OCI-LY7 (cell line): ENCODE data around the gene PHF5A.

Experiments used
- EZH2phosphoT487 ChIP-seq: fragments of 200-600 bp; sonication (generic); IDR thresholded peaks from 2 replicates; pipeline ENCODE4 v1.6.1; 2018; ENCODE audit warnings: low read depth, borderline replicate concordance, mild to moderate bottlenecking, mixed run types, antibody characterized with exemption, low read length, moderate library complexity, mixed read lengths
- TF ChIP-seq, protein P1 (sequence below): fragments of 200-600 bp; sonication (generic); conservative IDR thresholded peaks from 2 replicates; pipeline ENCODE4 v1.5.1; 2014; ENCODE audit warnings: mild to moderate bottlenecking, antibody characterized with exemption, low read length, moderate library complexity, mixed read lengths

DNA sequence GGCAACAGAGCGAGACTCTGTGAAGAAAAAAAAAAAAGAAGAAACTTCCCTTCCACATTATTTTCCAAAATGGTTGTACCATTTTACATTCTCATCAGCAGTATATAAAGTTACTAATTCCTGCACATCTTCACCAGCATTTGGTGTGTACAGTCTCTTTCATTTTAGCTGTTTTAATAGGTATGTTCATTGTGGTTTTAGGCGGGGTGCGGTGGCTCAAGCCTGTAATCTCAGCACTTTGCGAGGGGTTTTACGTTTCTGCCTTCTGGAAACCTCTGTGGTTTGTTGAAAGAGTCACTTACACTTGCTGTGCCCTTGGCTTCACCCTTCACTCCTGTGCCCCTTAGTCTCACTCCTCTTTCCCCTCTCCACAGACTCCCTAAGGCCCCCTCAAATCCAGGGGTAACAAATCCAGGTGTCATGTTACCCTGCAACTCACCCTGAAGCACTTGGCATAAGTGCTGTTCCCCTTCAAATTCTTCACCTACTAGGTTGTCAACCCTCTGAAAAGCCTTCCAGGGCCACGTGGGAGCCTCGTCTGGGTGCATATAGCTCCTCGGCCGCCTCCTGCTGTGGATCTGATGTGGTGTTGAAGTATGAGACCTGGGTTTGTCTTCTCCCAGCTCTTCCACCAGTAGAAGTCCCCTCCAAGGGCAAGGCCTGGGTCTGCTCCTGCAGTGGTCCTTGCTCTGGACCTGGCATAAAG lies 42.7 kb downstream of the PHF5A start:
- TF ChIP-seq, protein P1, sequence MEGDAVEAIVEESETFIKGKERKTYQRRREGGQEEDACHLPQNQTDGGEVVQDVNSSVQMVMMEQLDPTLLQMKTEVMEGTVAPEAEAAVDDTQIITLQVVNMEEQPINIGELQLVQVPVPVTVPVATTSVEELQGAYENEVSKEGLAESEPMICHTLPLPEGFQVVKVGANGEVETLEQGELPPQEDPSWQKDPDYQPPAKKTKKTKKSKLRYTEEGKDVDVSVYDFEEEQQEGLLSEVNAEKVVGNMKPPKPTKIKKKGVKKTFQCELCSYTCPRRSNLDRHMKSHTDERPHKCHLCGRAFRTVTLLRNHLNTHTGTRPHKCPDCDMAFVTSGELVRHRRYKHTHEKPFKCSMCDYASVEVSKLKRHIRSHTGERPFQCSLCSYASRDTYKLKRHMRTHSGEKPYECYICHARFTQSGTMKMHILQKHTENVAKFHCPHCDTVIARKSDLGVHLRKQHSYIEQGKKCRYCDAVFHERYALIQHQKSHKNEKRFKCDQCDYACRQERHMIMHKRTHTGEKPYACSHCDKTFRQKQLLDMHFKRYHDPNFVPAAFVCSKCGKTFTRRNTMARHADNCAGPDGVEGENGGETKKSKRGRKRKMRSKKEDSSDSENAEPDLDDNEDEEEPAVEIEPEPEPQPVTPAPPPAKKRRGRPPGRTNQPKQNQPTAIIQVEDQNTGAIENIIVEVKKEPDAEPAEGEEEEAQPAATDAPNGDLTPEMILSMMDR = no peak
- TF ChIP-seq EZH2phosphoT487 = no peak
